OCI-LY1 (cell line): ENCODE data around the gene RBMS3.

ENCODE experiments used
- H2AFZ ChIP-seq: fragments of 200-600 bp; sonication (generic), shearing (Covaris generic); 2 replicates; pipeline ENCODE4 v1.6.0; 2014; ENCODE audit warnings: antibody characterized with exemption, mild to moderate bottlenecking, low read length
- H3F3A ChIP-seq: fragments of 200-600 bp; sonication (generic), shearing (Covaris generic); 2 replicates; pipeline ENCODE4 v1.6.0; 2014; ENCODE audit warnings: mild to moderate bottlenecking, antibody characterized with exemption, low read length, moderate library complexity; ENCODE audit not compliant: insufficient read depth
- H3K27ac ChIP-seq: fragments of 200-600 bp; sonication (generic); 2 replicates; pipeline ENCODE4 v1.5.1; 2014; ENCODE audit warnings: low read length, mixed run types, mild to moderate bottlenecking, low read depth; ENCODE audit not compliant: poor library complexity, severe bottlenecking
- H3K27me3 ChIP-seq: fragments of 200-600 bp; sonication (generic); 2 replicates; pipeline ENCODE4 v1.6.0; 2014; ENCODE audit warnings: antibody characterized with exemption, mild to moderate bottlenecking, low read length, moderate library complexity; ENCODE audit not compliant: insufficient read depth
- H3K36me3 ChIP-seq: fragments of 200-600 bp; sonication (generic); 2 replicates; pipeline ENCODE4 v1.6.1; 2014; ENCODE audit warnings: mild to moderate bottlenecking, antibody characterized with exemption, low read length, moderate library complexity, mixed read lengths; ENCODE audit not compliant: insufficient read depth
- H3K4me1 ChIP-seq: fragments of 200-600 bp; sonication (generic); 2 replicates; pipeline ENCODE4 v1.5.1; 2014; ENCODE audit warnings: mild to moderate bottlenecking, low read length, moderate library complexity; ENCODE audit not compliant: insufficient read depth, severe bottlenecking
- H3K4me2 ChIP-seq: fragments of 200-600 bp; sonication (generic), shearing (Covaris generic); 2 replicates; pipeline ENCODE4 v1.6.1; 2014; ENCODE audit warnings: low read length
- H3K4me3 ChIP-seq: fragments of 200-600 bp; sonication (generic); 2 replicates; pipeline ENCODE4 v1.5.1; 2014; ENCODE audit warnings: low read length, low read depth, mild to moderate bottlenecking, mixed read lengths; ENCODE audit not compliant: poor library complexity, severe bottlenecking
- H3K79me2 ChIP-seq: fragments of 200-600 bp; shearing (Covaris generic); 2 replicates; pipeline ENCODE4 v1.6.1; 2016; ENCODE audit warnings: mixed run types, low read length, mixed read lengths; ENCODE audit not compliant: insufficient read depth
- H3K9ac ChIP-seq: fragments of 200-600 bp; sonication (generic), shearing (Covaris generic); 2 replicates; pipeline ENCODE4 v1.6.1; 2014; ENCODE audit warnings: mild to moderate bottlenecking, low read length, mixed read lengths
- H3K9me2 ChIP-seq: fragments of 200-600 bp; sonication (generic), shearing (Covaris generic); 2 replicates; pipeline ENCODE4 v1.6.1; 2014; ENCODE audit warnings: low read depth, mild to moderate bottlenecking, low read length, mixed read lengths
- H3K9me3 ChIP-seq: fragments of 200-600 bp; shearing (Covaris generic); 2 replicates; pipeline ENCODE4 v1.6.1; 2014; ENCODE audit warnings: low read length, mixed read lengths
- H4K20me1 ChIP-seq: fragments of 200-600 bp; sonication (generic), shearing (Covaris generic); 2 replicates; pipeline ENCODE4 v1.6.0; 2016; ENCODE audit warnings: mild to moderate bottlenecking, low read length; ENCODE audit not compliant: insufficient read depth
- EZH2 ChIP-seq: fragments of 200-600 bp; sonication (generic), shearing (Covaris generic); IDR thresholded peaks from 2 replicates; pipeline ENCODE4 v1.8.0; 2017; ENCODE audit warnings: borderline replicate concordance, mixed run types, mild to moderate bottlenecking, antibody characterized with exemption, low read length, moderate library complexity, mixed read lengths
- TF ChIP-seq, protein P1 (sequence below): fragments of 200-600 bp; sonication (generic), shearing (Covaris generic); IDR thresholded peaks from 2 replicates; pipeline ENCODE4 v1.5.1; 2017; ENCODE audit warnings: mild to moderate bottlenecking, antibody characterized with exemption, low read length, moderate library complexity, mixed read lengths

The RBMS3 gene

DNA sequence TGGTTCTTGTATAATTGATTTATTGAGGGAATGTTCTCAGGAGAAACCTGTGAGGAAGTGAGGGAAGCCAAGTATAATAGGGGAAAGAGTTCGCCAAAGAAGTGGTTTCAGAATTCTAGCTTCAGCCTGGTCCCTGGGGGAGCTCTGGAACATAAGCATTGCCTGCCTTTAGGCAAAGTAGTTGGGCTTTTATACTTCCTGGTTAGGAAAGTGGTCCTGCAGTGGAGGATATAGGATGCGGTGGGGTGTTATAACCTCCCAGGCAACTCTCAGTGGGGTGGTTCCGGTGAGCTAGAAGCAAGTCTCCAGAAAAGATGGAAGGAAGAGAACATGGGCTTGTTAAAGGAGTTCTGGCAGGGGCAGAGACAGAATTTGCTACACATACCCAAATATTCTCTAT lies 22.7 kb upstream of the RBMS3 start:
- Histone ChIP-seq H3K4me3 (no peak overlapping the region), H4K20me1 (no peaks in the 10 kb centered on the region), H3F3A (no peaks in the 10 kb centered on the region), H3K36me3 (no peaks in the 10 kb centered on the region), H3K9me3 (no peaks in the 10 kb centered on the region), H3K79me2 (no peaks in the 10 kb centered on the region), H3K27me3 (no peaks in the 10 kb centered on the region), H3K9ac (no peak overlapping the region), H3K9me2 (no peaks in the 10 kb centered on the region), H3K4me1 (no peaks in the 10 kb centered on the region), H2AFZ (no peak overlapping the region), H3K4me2 (no peak overlapping the region), H3K27ac (no peak overlapping the region)
- TF ChIP-seq, protein P1, sequence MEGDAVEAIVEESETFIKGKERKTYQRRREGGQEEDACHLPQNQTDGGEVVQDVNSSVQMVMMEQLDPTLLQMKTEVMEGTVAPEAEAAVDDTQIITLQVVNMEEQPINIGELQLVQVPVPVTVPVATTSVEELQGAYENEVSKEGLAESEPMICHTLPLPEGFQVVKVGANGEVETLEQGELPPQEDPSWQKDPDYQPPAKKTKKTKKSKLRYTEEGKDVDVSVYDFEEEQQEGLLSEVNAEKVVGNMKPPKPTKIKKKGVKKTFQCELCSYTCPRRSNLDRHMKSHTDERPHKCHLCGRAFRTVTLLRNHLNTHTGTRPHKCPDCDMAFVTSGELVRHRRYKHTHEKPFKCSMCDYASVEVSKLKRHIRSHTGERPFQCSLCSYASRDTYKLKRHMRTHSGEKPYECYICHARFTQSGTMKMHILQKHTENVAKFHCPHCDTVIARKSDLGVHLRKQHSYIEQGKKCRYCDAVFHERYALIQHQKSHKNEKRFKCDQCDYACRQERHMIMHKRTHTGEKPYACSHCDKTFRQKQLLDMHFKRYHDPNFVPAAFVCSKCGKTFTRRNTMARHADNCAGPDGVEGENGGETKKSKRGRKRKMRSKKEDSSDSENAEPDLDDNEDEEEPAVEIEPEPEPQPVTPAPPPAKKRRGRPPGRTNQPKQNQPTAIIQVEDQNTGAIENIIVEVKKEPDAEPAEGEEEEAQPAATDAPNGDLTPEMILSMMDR, result no peak
- no peak for TF ChIP-seq EZH2

DNA sequence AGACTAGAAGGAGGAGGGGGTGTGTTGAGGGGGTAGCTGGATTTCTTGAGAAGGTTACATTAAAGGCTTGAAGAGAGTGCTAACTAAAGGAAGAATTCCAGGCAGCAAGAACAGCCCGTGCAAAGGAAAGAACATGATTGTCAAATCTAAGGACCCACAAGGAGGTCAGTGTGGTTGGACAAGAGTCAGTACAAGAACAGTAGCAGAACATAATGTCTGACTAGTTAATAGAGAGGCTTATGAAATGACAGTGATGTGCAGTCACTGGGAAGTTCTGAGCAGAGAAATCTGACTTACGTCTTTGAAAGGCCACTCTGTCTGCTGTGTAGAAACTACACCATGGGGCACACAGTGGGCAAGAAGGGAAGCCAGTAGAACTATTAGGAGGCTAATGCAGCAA lies 19.8 kb upstream of the RBMS3 start:
- Histone ChIP-seq H3F3A (no peaks in the 10 kb centered on the region), H3K27me3 (no peaks in the 10 kb centered on the region), H3K4me1 (peaks cover 10% of the 10 kb centered on the region), H3K9ac (no peak overlapping the region), H3K9me2 (no peaks in the 10 kb centered on the region), H4K20me1 (no peaks in the 10 kb centered on the region), H3K79me2 (no peaks in the 10 kb centered on the region), H3K4me3 (no peak overlapping the region), H3K9me3 (no peaks in the 10 kb centered on the region), H3K4me2 (no peak overlapping the region), H2AFZ (no peak overlapping the region), H3K27ac (no peak overlapping the region), H3K36me3 (no peaks in the 10 kb centered on the region)
- TF ChIP-seq, protein P1, result no peak
- TF ChIP-seq EZH2, result no peak

DNA sequence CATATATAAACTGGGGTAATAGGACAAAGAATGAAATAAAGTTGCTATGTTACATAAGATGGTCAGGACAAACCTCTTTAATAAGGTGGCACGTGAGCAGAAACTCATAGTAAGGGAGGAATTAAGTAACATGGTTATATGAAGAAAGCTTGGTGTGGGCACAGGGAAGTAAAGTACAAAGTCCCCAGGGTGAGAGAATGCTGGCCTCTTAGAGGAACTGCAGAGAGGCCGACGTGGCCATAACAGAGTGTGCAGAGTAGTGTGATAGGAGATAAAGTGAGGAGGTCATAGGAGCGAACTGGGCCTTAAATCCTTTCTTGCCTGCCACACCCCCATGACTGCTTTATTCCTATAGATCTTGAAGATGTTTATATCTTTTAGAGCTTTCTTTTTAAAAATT lies 17.4 kb upstream of the RBMS3 start:
- H3K36me3 ChIP-seq, result no peaks in the 10 kb centered on the region
- no peaks in the 10 kb centered on the region for H3K9me3 ChIP-seq
- no peaks in the 10 kb centered on the region for H4K20me1 ChIP-seq
- no peak overlapping the region for H3K9ac ChIP-seq
- no peak overlapping the region for H3K4me2 ChIP-seq
- TF ChIP-seq, protein P1, result no peak
- TF ChIP-seq EZH2, result no peak
- no peaks in the 10 kb centered on the region for H3K9me2 ChIP-seq
- no peak overlapping the region for H3K4me3 ChIP-seq
- H3K27me3 ChIP-seq, result no peaks in the 10 kb centered on the region
- H2AFZ ChIP-seq, result no peak overlapping the region
- no peak overlapping the region for H3K27ac ChIP-seq
- H3F3A ChIP-seq, result no peaks in the 10 kb centered on the region
- H3K79me2 ChIP-seq, result no peaks in the 10 kb centered on the region
- H3K4me1 ChIP-seq, result peaks cover 11% of the 10 kb centered on the region
